Measurements from ENCODE around the gene WSB1.

The WSB1 gene

GRCh38 chr17:27362909-27363308, 69.0 kb downstream of the WSB1 start:
- DNase-seq = no peak

- no peak for DNase-seq
These were observed 69.4 kb downstream of the WSB1 start for GRCh38 chr17:27363326-27363725.

All from NCI-H1048 (cell line).